Stimulated activated CD4-positive, alpha-beta T cell treated with anti-CD3 and anti-CD28 coated beads, Interleukin-15, amount 100 ng/mL, for 24 hours (primary cell): ENCODE data around the gene NTF4.
A peak's percentile ranks its signal among the peaks of the same experiment; 100 is the strongest.
"Not testable (repeated sequence)": the region's sequence is repeated elsewhere in the genome, so short reads cannot be mapped to it uniquely, and the experiment has no call there.

Experiments used
- DNase-seq: peaks from one replicate; pipeline ENCODE4 v3.0.0-alpha.2; 2020

NTF4 gene

GRCh38 chr19:49086296-49086695, 21.7 kb upstream of the NTF4 start:
- no peak for DNase-seq

- DNase-seq, result no peak
These were observed 21.2 kb upstream of the NTF4 start for GRCh38 chr19:49085868-49086232.

- DNase-seq, result peak; percentile 99
These were observed 20.6 kb upstream of the NTF4 start, which contains the start of gene SNRNP70 for GRCh38 chr19:49085020-49085867. Gene SNRNP70, plus strand, starts transcription at chr19:49085451. Its CDS starts 964 bp downstream, at chr19:49086415.

GRCh38 chr19:49084206-49085019, 19.8 kb upstream of the NTF4 start:
- no peak for DNase-seq

- no peak for DNase-seq
These were observed 16.7 kb upstream of the NTF4 start for GRCh38 chr19:49081273-49081672.

- DNase-seq, result no peak
These were observed 15.8 kb upstream of the NTF4 start for GRCh38 chr19:49080392-49080791.

GRCh38 chr19:49074869-49075268, 10.3 kb upstream of the NTF4 start:
- DNase-seq, result peak; percentile 41

- peak; percentile 32 for DNase-seq
These were observed 9.1 kb upstream of the NTF4 start for GRCh38 chr19:49073514-49074378.

- peak; percentile 42 for DNase-seq
These were observed 7.4 kb upstream of the NTF4 start for GRCh38 chr19:49071860-49072547.

- no peak for DNase-seq
These were observed 5.8 kb upstream of the NTF4 start for GRCh38 chr19:49070416-49070815.

GRCh38 chr19:49069026-49069425, 4.4 kb upstream of the NTF4 start:
- no peak for DNase-seq

- no peak for DNase-seq
These were observed 2.9 kb upstream of the NTF4 start for GRCh38 chr19:49067554-49067953.

- no peak for DNase-seq
These were observed 1.4 kb upstream of the NTF4 start for GRCh38 chr19:49065905-49066512.

- DNase-seq, result no peak
These were observed 489 bp downstream of the NTF4 start for GRCh38 chr19:49064029-49064629.

GRCh38 chr19:49061445-49061844, 3.2 kb downstream of the NTF4 start:
- no peak for DNase-seq

GRCh38 chr19:49061000-49061399, 3.6 kb downstream of the NTF4 start:
- DNase-seq, result no peak

- DNase-seq, result no peak
These were observed 5.6 kb downstream of the NTF4 start for GRCh38 chr19:49059053-49059452.

- DNase-seq, result peak; percentile 50
These were observed 6.1 kb downstream of the NTF4 start for GRCh38 chr19:49058562-49058961.

GRCh38 chr19:49057636-49058234, 6.9 kb downstream of the NTF4 start, which contains the start of gene CGB7:
Gene CGB7, minus strand, starts transcription at chr19:49057749. Its CDS starts 2,374 bp downstream, at chr19:49055375.
- DNase-seq, result peak; percentile 69

- not testable (repeated sequence) for DNase-seq
These were observed 7.6 kb downstream of the NTF4 start for GRCh38 chr19:49056902-49057596.
